ENCODE measurements around the gene METTL9. TPM values are rescaled to one million over a fixed set of nuclear protein-coding genes. Genes with fewer than 3 reads are reported as not detected.
"Not testable (repeated sequence)": the region's sequence is repeated elsewhere in the genome, so short reads cannot be mapped to it uniquely, and the experiment has no call there.

METTL9 gene
- total and polyA plus RNA-seq, 9 donors: 89.6 to 126 (median 97.1) TPM

- Histone ChIP-seq H3K36me3 (ENCODE audit: control insufficient read depth, insufficient read depth, low read length) (no peaks in the 10 kb centered on the region), H3K4me1 (ENCODE audit: control insufficient read depth, insufficient read depth, low read length) (peaks cover 2% of the 10 kb centered on the region), H3K4me3 (ENCODE audit: low read length) (no peak overlapping the region), H3K9me3 (replicated peaks; ENCODE audit: control insufficient read depth, low read depth, low read length) (no peaks in the 10 kb centered on the region), H3K27ac (ENCODE audit: low read length) (no peak overlapping the region), H3K27me3 (ENCODE audit: control insufficient read depth, insufficient read depth, low read length) (peaks cover 2% of the 10 kb centered on the region)
- 92% methylated on average over 2 of the region's 4 CpGs for WGBS (ENCODE audit: insufficient coverage)
- DNase-seq: no peak
Observed at GRCh38 chr16:21570676-21571017, 28.7 kb upstream of the METTL9 start.

GRCh38 chr16:21573506-21573905 lies 25.9 kb upstream of the METTL9 start:
- H3K9me3 ChIP-seq (replicated peaks; ENCODE audit: control insufficient read depth, low read depth, low read length); H3K27me3 ChIP-seq (ENCODE audit: control insufficient read depth, insufficient read depth, low read length); H3K36me3 ChIP-seq (ENCODE audit: control insufficient read depth, insufficient read depth, low read length); H3K4me3 ChIP-seq (ENCODE audit: low read length); H3K4me1 ChIP-seq (ENCODE audit: control insufficient read depth, insufficient read depth, low read length); H3K27ac ChIP-seq (ENCODE audit: low read length); DNase-seq: not testable (repeated sequence)
- 98% methylated on average over 7 of the region's 9 CpGs for whole genome bisulfite sequencing (ENCODE audit: insufficient coverage)

- DNase-seq: no peak
- WGBS (ENCODE audit: insufficient coverage): 91% methylated on average over 2 of the region's 4 CpGs
- Histone ChIP-seq H3K27ac (ENCODE audit: low read length) (no peak overlapping the region), H3K27me3 (ENCODE audit: control insufficient read depth, insufficient read depth, low read length) (peaks cover 2% of the 10 kb centered on the region), H3K4me3 (ENCODE audit: low read length) (no peak overlapping the region), H3K4me1 (ENCODE audit: control insufficient read depth, insufficient read depth, low read length) (no peaks in the 10 kb centered on the region), H3K36me3 (ENCODE audit: control insufficient read depth, insufficient read depth, low read length) (no peaks in the 10 kb centered on the region), H3K9me3 (replicated peaks; ENCODE audit: control insufficient read depth, low read depth, low read length) (no peaks in the 10 kb centered on the region)
Observed at GRCh38 chr16:21574372-21574771, 25.0 kb upstream of the METTL9 start.

GRCh38 chr16:21576323-21576722 lies 23.1 kb upstream of the METTL9 start:
- not testable (repeated sequence) for H3K27ac ChIP-seq (ENCODE audit: low read length); H3K4me3 ChIP-seq (ENCODE audit: low read length); DNase-seq; H3K9me3 ChIP-seq (replicated peaks; ENCODE audit: control insufficient read depth, low read depth, low read length); H3K4me1 ChIP-seq (ENCODE audit: control insufficient read depth, insufficient read depth, low read length); H3K36me3 ChIP-seq (ENCODE audit: control insufficient read depth, insufficient read depth, low read length); H3K27me3 ChIP-seq (ENCODE audit: control insufficient read depth, insufficient read depth, low read length)
- WGBS (ENCODE audit: insufficient coverage): no CpG with 5 or more reads among the region's 2 CpGs

- H3K36me3 ChIP-seq (ENCODE audit: control insufficient read depth, insufficient read depth, low read length); H3K27ac ChIP-seq (ENCODE audit: low read length); H3K4me3 ChIP-seq (ENCODE audit: low read length); H3K4me1 ChIP-seq (ENCODE audit: control insufficient read depth, insufficient read depth, low read length); H3K27me3 ChIP-seq (ENCODE audit: control insufficient read depth, insufficient read depth, low read length); H3K9me3 ChIP-seq (replicated peaks; ENCODE audit: control insufficient read depth, low read depth, low read length); DNase-seq: not testable (repeated sequence)
- WGBS (ENCODE audit: insufficient coverage): no CpG with 5 or more reads among the region's 2 CpGs
Observed at GRCh38 chr16:21577487-21577886, 21.9 kb upstream of the METTL9 start.

- not testable (repeated sequence) for H3K27ac ChIP-seq (ENCODE audit: low read length); H3K36me3 ChIP-seq (ENCODE audit: control insufficient read depth, insufficient read depth, low read length); H3K27me3 ChIP-seq (ENCODE audit: control insufficient read depth, insufficient read depth, low read length); H3K4me3 ChIP-seq (ENCODE audit: low read length); H3K9me3 ChIP-seq (replicated peaks; ENCODE audit: control insufficient read depth, low read depth, low read length); DNase-seq; H3K4me1 ChIP-seq (ENCODE audit: control insufficient read depth, insufficient read depth, low read length)
- WGBS (ENCODE audit: insufficient coverage): 91% methylated on average over 3 of the region's 5 CpGs
Observed at GRCh38 chr16:21578311-21578710, 21.1 kb upstream of the METTL9 start.

GRCh38 chr16:21580131-21580530 lies 19.2 kb upstream of the METTL9 start:
- H3K9me3 ChIP-seq (replicated peaks; ENCODE audit: control insufficient read depth, low read depth, low read length); H3K4me3 ChIP-seq (ENCODE audit: low read length); H3K36me3 ChIP-seq (ENCODE audit: control insufficient read depth, insufficient read depth, low read length); H3K27me3 ChIP-seq (ENCODE audit: control insufficient read depth, insufficient read depth, low read length); DNase-seq; H3K27ac ChIP-seq (ENCODE audit: low read length); H3K4me1 ChIP-seq (ENCODE audit: control insufficient read depth, insufficient read depth, low read length): not testable (repeated sequence)
- whole genome bisulfite sequencing (ENCODE audit: insufficient coverage): 83% methylated on average over 4 of the region's 6 CpGs

- Histone ChIP-seq H3K4me1 (ENCODE audit: control insufficient read depth, insufficient read depth, low read length) (no peaks in the 10 kb centered on the region), H3K27me3 (ENCODE audit: control insufficient read depth, insufficient read depth, low read length) (peaks cover 3% of the 10 kb centered on the region), H3K36me3 (ENCODE audit: control insufficient read depth, insufficient read depth, low read length) (no peaks in the 10 kb centered on the region), H3K4me3 (ENCODE audit: low read length) (no peak overlapping the region), H3K27ac (ENCODE audit: low read length) (no peak overlapping the region), H3K9me3 (replicated peaks; ENCODE audit: control insufficient read depth, low read depth, low read length) (no peaks in the 10 kb centered on the region)
- 80% methylated on average over 1 of the region's 2 CpGs for WGBS (ENCODE audit: insufficient coverage)
- DNase-seq: no peak
Observed at GRCh38 chr16:21580807-21581206, 18.6 kb upstream of the METTL9 start.

GRCh38 chr16:21584817-21585216 lies 14.6 kb upstream of the METTL9 start:
- no peak for DNase-seq

GRCh38 chr16:21588593-21588992 lies 10.8 kb upstream of the METTL9 start:
- H3K4me3 ChIP-seq (ENCODE audit: low read length); H3K27ac ChIP-seq (ENCODE audit: low read length); DNase-seq; H3K9me3 ChIP-seq (replicated peaks; ENCODE audit: control insufficient read depth, low read depth, low read length); H3K4me1 ChIP-seq (ENCODE audit: control insufficient read depth, insufficient read depth, low read length); H3K36me3 ChIP-seq (ENCODE audit: control insufficient read depth, insufficient read depth, low read length); H3K27me3 ChIP-seq (ENCODE audit: control insufficient read depth, insufficient read depth, low read length): not testable (repeated sequence)
- WGBS (ENCODE audit: insufficient coverage): 86% methylated on average over 3 of the region's 5 CpGs

More at GRCh38 chr16:21584817-21585216, 14.6 kb upstream of the METTL9 start:
- Histone ChIP-seq H3K4me3 (ENCODE audit: low read length) (no peak overlapping the region), H3K9me3 (replicated peaks; ENCODE audit: control insufficient read depth, low read depth, low read length) (no peaks in the 10 kb centered on the region), H3K4me1 (ENCODE audit: control insufficient read depth, insufficient read depth, low read length) (no peaks in the 10 kb centered on the region), H3K36me3 (ENCODE audit: control insufficient read depth, insufficient read depth, low read length) (no peaks in the 10 kb centered on the region), H3K27me3 (ENCODE audit: control insufficient read depth, insufficient read depth, low read length) (peaks cover 3% of the 10 kb centered on the region), H3K27ac (ENCODE audit: low read length) (no peak overlapping the region)
- WGBS (ENCODE audit: insufficient coverage): 90% methylated on average over 5 of the region's 8 CpGs

GRCh38 chr16:21589551-21589950 lies 9.8 kb upstream of the METTL9 start:
- Histone ChIP-seq H3K27ac (ENCODE audit: low read length) (no peak overlapping the region), H3K36me3 (ENCODE audit: control insufficient read depth, insufficient read depth, low read length) (no peaks in the 10 kb centered on the region), H3K4me1 (ENCODE audit: control insufficient read depth, insufficient read depth, low read length) (peaks cover 2% of the 10 kb centered on the region), H3K4me3 (ENCODE audit: low read length) (no peak overlapping the region), H3K27me3 (ENCODE audit: control insufficient read depth, insufficient read depth, low read length) (no peaks in the 10 kb centered on the region), H3K9me3 (replicated peaks; ENCODE audit: control insufficient read depth, low read depth, low read length) (no peaks in the 10 kb centered on the region)
- DNase-seq: no peak
- WGBS (ENCODE audit: insufficient coverage): no CpG with 5 or more reads among the region's 4 CpGs
